Stromal cell of bone marrow (primary cell): ENCODE measurements around the gene DNASE2B.
"Not testable (repeated sequence)": the region's sequence is repeated elsewhere in the genome, so short reads cannot be mapped to it uniquely, and the experiment has no call there.

ENCODE experiments used
- DNase-seq: peaks from one replicate; pipeline ENCODE4 v3.0.0-alpha.2; 2012; ENCODE audit warnings: low read depth

Gene DNASE2B

GRCh38 chr1:84412316-84412942, 14.1 kb downstream of the DNASE2B start:
- DNase-seq, result peak; percentile 24

GRCh38 chr1:84415396-84415795, 17.1 kb downstream of the DNASE2B start:
- DNase-seq, result no peak

- DNase-seq, result no peak
Measured at GRCh38 chr1:84422909-84423308, 24.6 kb downstream of the DNASE2B start.

GRCh38 chr1:84424513-84425149, 26.3 kb downstream of the DNASE2B start:
- no peak for DNase-seq

- no peak for DNase-seq
Measured at GRCh38 chr1:84425150-84425896, 27.0 kb downstream of the DNASE2B start.

- DNase-seq, result no peak
Measured at GRCh38 chr1:84426376-84426775, 28.1 kb downstream of the DNASE2B start.

GRCh38 chr1:84427250-84428188, 29.2 kb downstream of the DNASE2B start:
- DNase-seq, result no peak

- no peak for DNase-seq
Measured at GRCh38 chr1:84428235-84428634, 30.0 kb downstream of the DNASE2B start.

- DNase-seq, result no peak
Measured at GRCh38 chr1:84429231-84429630, 30.9 kb downstream of the DNASE2B start.

GRCh38 chr1:84430546-84430945, 32.3 kb downstream of the DNASE2B start:
- no peak for DNase-seq

- peak; percentile 65 for DNase-seq
Measured at GRCh38 chr1:84433258-84434080, 35.2 kb downstream of the DNASE2B start.

- DNase-seq, result no peak
Measured at GRCh38 chr1:84434081-84434769, 35.9 kb downstream of the DNASE2B start.

GRCh38 chr1:84434801-84435549, 36.7 kb downstream of the DNASE2B start:
- no peak for DNase-seq

- no peak for DNase-seq
Measured at GRCh38 chr1:84436876-84437655, 38.8 kb downstream of the DNASE2B start.

- peak; percentile 85 for DNase-seq
Measured at GRCh38 chr1:84442256-84442655, 44.0 kb downstream of the DNASE2B start.

GRCh38 chr1:84442747-84443646, 44.7 kb downstream of the DNASE2B start:
- DNase-seq, result not testable (repeated sequence)

GRCh38 chr1:84448704-84449103, 50.4 kb downstream of the DNASE2B start:
- DNase-seq, result not testable (repeated sequence)

- no peak for DNase-seq
Measured at GRCh38 chr1:84450910-84451309, 52.6 kb downstream of the DNASE2B start.
